GM12878 (cell line): ENCODE data around the gene KIAA1586. TPM values are rescaled to one million over a fixed set of nuclear protein-coding genes. Genes with fewer than 3 reads are reported as not detected.

Experiments
- ATAC-seq: fragments of 200-7000 bp; cut with Tn5 transposase; 3 replicates; pipeline ENCODE4 v1.9.1; 2020; ENCODE audit warnings: mild to moderate bottlenecking, moderate library complexity
- BruUV-seq: library from RNA; stranded (reverse); fragments of 400-500 nt; replicated peaks from 2 replicates; lab custom pipeline; 2021; lab: Mats Ljungman, UMichigan
- CTCF ChIA-PET: fragments of 300-600 bp; sonication (Branson Sonifier 250); formaldehyde crosslinking; extraction: SDS; loops from one replicate; lab custom pipeline; 2021; ENCODE audit warnings: inconsistent platforms; lab: Yijun Ruan, JAX
- POLR2A ChIA-PET: fragments of 350-600 bp; formaldehyde crosslinking; extraction: SDS; loops from one replicate; lab custom pipeline; 2021; ENCODE audit warnings: inconsistent platforms; lab: Charles Lee
- RAD21 ChIA-PET: fragments of 300-600 bp; sonication (Branson Sonifier 250); formaldehyde crosslinking; loops from one replicate; lab custom pipeline; 2023; ENCODE audit warnings: antibody characterized with exemption; ENCODE audit not compliant: unreplicated experiment; lab: Charles Lee
- SMC1A ChIA-PET: fragments of 300-600 bp; sonication (Branson Sonifier 250); formaldehyde crosslinking; loops from one replicate; lab custom pipeline; 2023; ENCODE audit not compliant: unreplicated experiment, uncharacterized antibody; lab: Charles Lee
- DNase-seq: peaks from one replicate; pipeline ENCODE4 v3.0.0-alpha.2; 2011; ENCODE audit warnings: low read depth, low spot score
- FAIRE-seq: peaks from 3 replicates; lab custom pipeline; 2011; peaks lifted over from hg19 to GRCh38; lab: Jason Lieb, UNC
- H2AFZ ChIP-seq: 2 replicates; pipeline ENCODE4 v1.6.0; 2011; ENCODE audit warnings: low read depth, low read length, control low read depth; ENCODE audit not compliant: control insufficient read depth
- H3K27ac ChIP-seq: 2 replicates; pipeline ENCODE4 v1.5.1; 2011; ENCODE audit warnings: control low read depth; ENCODE audit not compliant: control insufficient read depth, insufficient read depth
- H3K27me3 ChIP-seq, 2 experiments: replicated peaks in 1 of 2; 2 replicates each; pipeline versions ENCODE4 v1.6.0 to v1.6.1; 2011; ENCODE audit warnings: low read length in 1 of 2; ENCODE audit not compliant: control insufficient read depth in 2 of 2, insufficient read depth in 2 of 2
- H3K36me3 ChIP-seq, 2 experiments: 2 replicates each; pipeline ENCODE4 v1.5.1; 2011; ENCODE audit warnings: low read length in 1 of 2; ENCODE audit not compliant: control insufficient read depth in 2 of 2, insufficient read depth in 2 of 2
- H3K4me1 ChIP-seq: 2 replicates; pipeline ENCODE4 v1.6.1; 2011; ENCODE audit warnings: mild to moderate bottlenecking, low read length, moderate library complexity, mixed read lengths; ENCODE audit not compliant: control insufficient read depth, insufficient read depth
- H3K4me2 ChIP-seq: 2 replicates; pipeline ENCODE4 v1.6.0; 2011; ENCODE audit warnings: control low read depth; ENCODE audit not compliant: control insufficient read depth, insufficient read depth
- H3K4me3 ChIP-seq: fragments of 200-600 bp; sonication (generic); 2 replicates; pipeline ENCODE4 v1.5.1; 2016
- H3K79me2 ChIP-seq: 2 replicates; pipeline ENCODE4 v1.6.0; 2011; ENCODE audit warnings: low read length; ENCODE audit not compliant: control insufficient read depth, insufficient read depth
- H3K9ac ChIP-seq: 2 replicates; pipeline ENCODE4 v1.8.0; 2011; ENCODE audit warnings: low read length, control low read depth, mixed read lengths; ENCODE audit not compliant: control insufficient read depth, insufficient read depth
- H3K9me3 ChIP-seq: replicated peaks from 3 replicates; pipeline ENCODE4 v1.5.1; 2011; ENCODE audit warnings: mild to moderate bottlenecking, low read length; ENCODE audit not compliant: control insufficient read depth, insufficient read depth
- H4K20me1 ChIP-seq: 2 replicates; pipeline ENCODE4 v1.6.0; 2011; ENCODE audit not compliant: control insufficient read depth, insufficient read depth
- CBX5 ChIP-seq: sonication (generic); IDR thresholded peaks from 2 replicates; pipeline ENCODE4 v1.6.1; 2016; ENCODE audit warnings: low read depth, moderate library complexity, mild to moderate bottlenecking, inconsistent platforms
- FOXM1 ChIP-seq: IDR thresholded peaks from 2 replicates; pipeline ENCODE4 v1.6.1; 2012; ENCODE audit warnings: low read depth, mild to moderate bottlenecking, inconsistent platforms, low read length, moderate library complexity
- HCFC1 ChIP-seq: fragments of 150-350 bp; IDR thresholded peaks from 2 replicates; pipeline ENCODE4 v1.6.1; 2014; ENCODE audit warnings: low read length
- KAT2A ChIP-seq: conservative IDR thresholded peaks from 2 replicates; pipeline ENCODE4 v1.6.1; 2011; ENCODE audit warnings: low read depth, low read length; ENCODE audit not compliant: control insufficient read depth
- MTA2 ChIP-seq: fragments of 450-650 bp; IDR thresholded peaks from 2 replicates; pipeline ENCODE4 v1.6.1; 2016; ENCODE audit warnings: low read depth, mild to moderate bottlenecking, moderate library complexity
- NFXL1 ChIP-seq: fragments of 450-650 bp; IDR thresholded peaks from 2 replicates; pipeline ENCODE4 v1.6.1; 2017; ENCODE audit warnings: antibody characterized with exemption, mild to moderate bottlenecking, borderline replicate concordance
- NR2C1 ChIP-seq: fragments of 450-650 bp; IDR thresholded peaks from 2 replicates; pipeline ENCODE4 v1.6.1; 2017; ENCODE audit warnings: antibody characterized with exemption, mild to moderate bottlenecking, moderate library complexity
- POLR2A ChIP-seq: IDR thresholded peaks from 2 replicates; pipeline ENCODE4 v1.6.1; 2011; ENCODE audit warnings: low read depth, mild to moderate bottlenecking, low read length
- SRF ChIP-seq, 2 experiments: IDR thresholded peaks; 2 replicates each; pipeline ENCODE4 v1.6.1; 2011; ENCODE audit warnings: low read depth in 2 of 2, low read length in 2 of 2, mild to moderate bottlenecking in 1 of 2, moderate library complexity in 1 of 2
- TARDBP ChIP-seq: IDR thresholded peaks from 2 replicates; pipeline ENCODE4 v1.6.1; 2016; ENCODE audit warnings: borderline replicate concordance
- TCF3 ChIP-seq: IDR thresholded peaks from 2 replicates; pipeline ENCODE4 v1.6.1; 2012; ENCODE audit warnings: low read depth, mild to moderate bottlenecking, low read length, borderline replicate concordance; ENCODE audit not compliant: insufficient read depth
- YBX1 ChIP-seq: fragments of 450-650 bp; IDR thresholded peaks from 2 replicates; pipeline ENCODE4 v1.6.1; 2016; ENCODE audit warnings: antibody characterized with exemption
- YY1 ChIP-seq: IDR thresholded peaks from 2 replicates; pipeline ENCODE4 v1.6.1; 2011; ENCODE audit warnings: low read depth, mild to moderate bottlenecking, low read length
- ZBED1 ChIP-seq: IDR thresholded peaks from 2 replicates; pipeline ENCODE4 v1.6.1; 2016; ENCODE audit warnings: borderline replicate concordance
- ZZZ3 ChIP-seq: IDR thresholded peaks from 2 replicates; pipeline ENCODE4 v1.6.1; 2011; ENCODE audit warnings: low read depth; ENCODE audit not compliant: control insufficient read depth, insufficient read length
- WGBS: methylation state at CpG from one replicate; pipeline ENCODE4 v1.1.6; 2016; ENCODE audit warnings: low lambda C conversion rate; ENCODE audit not compliant: insufficient replicate concordance, insufficient coverage; ENCODE audit errors: missing lambda C conversion rate; 5-methylcytosine and 5-hydroxymethylcytosine counted together
- in situ Hi-C: fragments of 300-500 bp; cut with MboI; formaldehyde crosslinking; loops from 9 replicates; pipeline ENCODE4 v1.14.3; 2018; ENCODE audit warnings: mixed read lengths
- intact Hi-C: fragments of 100-400 bp; cut with micrococcal nuclease; formaldehyde crosslinking; loops from one replicate; pipeline ENCODE4 v1.14.2; 2022; ENCODE audit not compliant: unreplicated experiment
- polyA plus RNA-seq, 11 experiments: library from polyadenylated mRNA; depleted of rRNA in 4 of 11; unstranded in 6 of 11; stranded (reverse) in 5 of 11; fragments of >200 nt; fragmentation: Nextera tagmentation in 4 of 11; fragmentation: Illumina TruSeq in 1 of 11; extraction: Ambion mirVana in 4 of 11; extraction: Trizol in 1 of 11; gene quantifications; 1 replicate in 1 of 11; 2 replicates in 10 of 11; pipeline versions ENCODE4 v1.2.1 to v1.2.3, GENCODE V29; 2011 to 2016; ENCODE audit warnings: inconsistent platforms in 2 of 11, missing spikeins in 2 of 11, low read depth in 1 of 11
- total RNA-seq, 4 experiments: library from RNA; depleted of rRNA in 3 of 4; stranded (reverse); fragments of >200 nt in 3 of 4; fragmentation: Illumina TruSeq in 1 of 4; extraction: Trizol in 1 of 4; gene quantifications; 2 replicates each; pipeline versions ENCODE4 v1.2.1 to v1.2.3, GENCODE V29; 2013 to 2021
- TF ChIP-seq, protein P1 (sequence below): fragments of 450-650 bp; IDR thresholded peaks from 2 replicates; pipeline ENCODE4 v1.6.1; 2016; ENCODE audit warnings: mild to moderate bottlenecking
- TF ChIP-seq, protein P2 (sequence below): fragments of 450-650 bp; formaldehyde crosslinking; IDR thresholded peaks from 2 replicates; pipeline ENCODE4 v1.4.0; 2020; ENCODE audit warnings: mild to moderate bottlenecking, moderate library complexity

KIAA1586 gene
- total and polyA plus RNA-seq, 10 of the 15 experiments (the other 5 are each of a cell fraction or from before 2014, with no cell fraction given) = 13.1 to 33.1 (median 21.2) TPM

GRCh38 chr6:57069920-57070331 lies 23.4 kb downstream of the KIAA1586 start:
- no TSS peak for BruUV-seq
- intact Hi-C loops (no loop called here), in situ Hi-C loops (no loop called here)
- no peaks in the 10 kb centered on the region for H3K4me1 ChIP-seq
- ChIA-PET CTCF (no interaction called here), POLR2A (no interaction called here), RAD21 (no interaction called here), SMC1A (no interaction called here)
- ATAC-seq (no peak), FAIRE-seq (no peak), DNase-seq (no peak)
- no peak overlapping the region for H3K4me3 ChIP-seq
- H3K9me3 ChIP-seq = no peaks in the 10 kb centered on the region
- no peak overlapping the region for H2AFZ ChIP-seq
- TF ChIP-seq HCFC1 (no peak), TARDBP (no peak), YY1 (no peak), NFXL1 (no peak), FOXM1 (no peak), SRF (IDR thresholded peaks at IDR 0.05; ENCODE audit: low read depth in 2 of 2, low read length in 2 of 2) (no peak), ZBED1 (no peak), YBX1 (no peak), KAT2A (no peak), TCF3 (no peak), MTA2 (no peak), POLR2A (no peak), NR2C1 (no peak), ZZZ3 (no peak), CBX5 (no peak)
- TF ChIP-seq, protein P1, sequence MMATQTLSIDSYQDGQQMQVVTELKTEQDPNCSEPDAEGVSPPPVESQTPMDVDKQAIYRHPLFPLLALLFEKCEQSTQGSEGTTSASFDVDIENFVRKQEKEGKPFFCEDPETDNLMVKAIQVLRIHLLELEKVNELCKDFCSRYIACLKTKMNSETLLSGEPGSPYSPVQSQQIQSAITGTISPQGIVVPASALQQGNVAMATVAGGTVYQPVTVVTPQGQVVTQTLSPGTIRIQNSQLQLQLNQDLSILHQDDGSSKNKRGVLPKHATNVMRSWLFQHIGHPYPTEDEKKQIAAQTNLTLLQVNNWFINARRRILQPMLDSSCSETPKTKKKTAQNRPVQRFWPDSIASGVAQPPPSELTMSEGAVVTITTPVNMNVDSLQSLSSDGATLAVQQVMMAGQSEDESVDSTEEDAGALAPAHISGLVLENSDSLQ = no peak
- TF ChIP-seq, protein P2, sequence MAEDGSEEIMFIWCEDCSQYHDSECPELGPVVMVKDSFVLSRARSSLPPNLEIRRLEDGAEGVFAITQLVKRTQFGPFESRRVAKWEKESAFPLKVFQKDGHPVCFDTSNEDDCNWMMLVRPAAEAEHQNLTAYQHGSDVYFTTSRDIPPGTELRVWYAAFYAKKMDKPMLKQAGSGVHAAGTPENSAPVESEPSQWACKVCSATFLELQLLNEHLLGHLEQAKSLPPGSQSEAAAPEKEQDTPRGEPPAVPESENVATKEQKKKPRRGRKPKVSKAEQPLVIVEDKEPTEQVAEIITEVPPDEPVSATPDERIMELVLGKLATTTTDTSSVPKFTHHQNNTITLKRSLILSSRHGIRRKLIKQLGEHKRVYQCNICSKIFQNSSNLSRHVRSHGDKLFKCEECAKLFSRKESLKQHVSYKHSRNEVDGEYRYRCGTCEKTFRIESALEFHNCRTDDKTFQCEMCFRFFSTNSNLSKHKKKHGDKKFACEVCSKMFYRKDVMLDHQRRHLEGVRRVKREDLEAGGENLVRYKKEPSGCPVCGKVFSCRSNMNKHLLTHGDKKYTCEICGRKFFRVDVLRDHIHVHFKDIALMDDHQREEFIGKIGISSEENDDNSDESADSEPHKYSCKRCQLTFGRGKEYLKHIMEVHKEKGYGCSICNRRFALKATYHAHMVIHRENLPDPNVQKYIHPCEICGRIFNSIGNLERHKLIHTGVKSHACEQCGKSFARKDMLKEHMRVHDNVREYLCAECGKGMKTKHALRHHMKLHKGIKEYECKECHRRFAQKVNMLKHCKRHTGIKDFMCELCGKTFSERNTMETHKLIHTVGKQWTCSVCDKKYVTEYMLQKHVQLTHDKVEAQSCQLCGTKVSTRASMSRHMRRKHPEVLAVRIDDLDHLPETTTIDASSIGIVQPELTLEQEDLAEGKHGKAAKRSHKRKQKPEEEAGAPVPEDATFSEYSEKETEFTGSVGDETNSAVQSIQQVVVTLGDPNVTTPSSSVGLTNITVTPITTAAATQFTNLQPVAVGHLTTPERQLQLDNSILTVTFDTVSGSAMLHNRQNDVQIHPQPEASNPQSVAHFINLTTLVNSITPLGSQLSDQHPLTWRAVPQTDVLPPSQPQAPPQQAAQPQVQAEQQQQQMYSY (CRISPR knock-in tag) = no peak
- no peaks in the 10 kb centered on the region for H3K79me2 ChIP-seq
- H3K9ac ChIP-seq = no peak overlapping the region
- no peak overlapping the region for H3K4me2 ChIP-seq
- no peaks in the 10 kb centered on the region for H4K20me1 ChIP-seq
- H3K36me3 ChIP-seq = peaks cover 0 to 15% of the 10 kb centered on the region in 2 experiments; a peak in 1 of 4 replicates
- H3K27me3 ChIP-seq = no peaks in the 10 kb centered on the region
- WGBS = 96% methylated on average over 9 of the region's 9 CpGs
- H3K27ac ChIP-seq = no peak overlapping the region
